Stimulated activated CD8-positive, alpha-beta memory T cell treated with anti-CD3 and anti-CD28 coated beads, Interleukin-7, amount 100 ng/mL, for 1 hour (primary cell): ENCODE data around the gene ANXA10.
A peak's percentile ranks its signal among the peaks of the same experiment; 100 is the strongest.
"Not testable (repeated sequence)": the region's sequence is repeated elsewhere in the genome, so short reads cannot be mapped to it uniquely, and the experiment has no call there.

Experiments used
- DNase-seq, 2 donors: peaks; one replicate each; pipeline ENCODE4 v3.0.0-alpha.2; 2020; ENCODE audit warnings: low read depth in 2 of 2

Gene ANXA10

DNA sequence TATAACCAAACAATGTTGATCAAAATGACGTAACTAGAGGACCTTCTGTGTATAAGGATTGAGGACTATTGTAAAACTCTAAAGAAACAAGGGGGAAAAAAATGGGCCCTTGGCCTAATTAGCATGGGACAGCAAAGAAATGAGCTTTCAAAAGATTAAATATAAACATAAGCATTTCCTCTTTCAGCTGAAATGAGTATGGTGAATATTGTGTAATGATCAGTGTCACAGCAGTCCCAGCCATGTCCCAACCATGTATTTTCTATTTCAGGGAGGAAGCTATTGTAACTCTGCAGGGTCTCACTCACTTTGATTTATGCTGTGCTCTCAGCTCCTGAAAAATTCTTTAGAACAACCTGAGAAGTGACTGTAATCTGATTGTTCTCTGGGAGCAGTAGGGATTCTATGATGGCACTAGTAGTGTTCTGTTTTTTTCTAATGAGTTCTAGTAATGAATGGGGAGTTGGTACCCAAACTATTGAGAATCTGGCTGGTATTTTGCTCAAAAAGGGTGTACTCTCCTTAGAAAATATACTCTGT, 25.8 kb downstream of the ANXA10 start:
- no peak for DNase-seq

DNA sequence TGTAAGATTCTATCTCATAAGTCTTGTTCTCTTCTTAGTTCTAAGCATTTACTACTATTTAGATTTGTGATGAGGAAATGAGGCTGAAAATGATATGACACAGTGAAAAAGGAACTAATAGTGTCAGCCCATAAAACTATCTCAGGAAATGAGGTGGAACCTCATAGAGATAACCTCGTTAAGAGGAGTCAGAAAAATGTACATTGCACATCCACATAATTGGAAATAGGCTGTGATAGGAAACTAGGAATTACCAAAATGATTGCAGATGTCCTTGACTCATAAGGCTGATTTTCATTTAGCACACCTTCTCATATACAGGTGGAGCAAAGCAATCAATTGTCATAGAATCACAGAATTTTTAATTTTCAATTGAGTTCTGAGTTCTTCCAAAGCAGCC, 26.8 kb downstream of the ANXA10 start:
- no peak for DNase-seq

DNA sequence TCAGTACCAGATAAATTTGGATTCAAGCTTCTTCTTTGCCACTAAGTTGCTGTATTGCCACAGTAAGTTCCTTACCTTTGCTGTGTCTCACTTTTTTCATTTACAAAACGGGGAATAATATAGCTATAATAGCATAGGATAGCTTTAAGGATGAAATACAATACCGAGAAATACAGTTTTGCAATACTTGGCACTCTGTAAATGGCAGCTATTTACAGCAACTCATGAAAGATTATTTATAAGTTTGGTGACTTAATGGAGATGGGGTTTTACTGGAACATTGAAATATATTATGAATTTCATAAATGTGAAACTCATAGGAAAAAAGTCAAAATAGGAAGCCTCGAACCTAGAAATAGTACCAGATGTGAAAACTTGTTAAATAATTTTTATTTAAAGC, 27.6 kb downstream of the ANXA10 start:
- DNase-seq: no peak

DNA sequence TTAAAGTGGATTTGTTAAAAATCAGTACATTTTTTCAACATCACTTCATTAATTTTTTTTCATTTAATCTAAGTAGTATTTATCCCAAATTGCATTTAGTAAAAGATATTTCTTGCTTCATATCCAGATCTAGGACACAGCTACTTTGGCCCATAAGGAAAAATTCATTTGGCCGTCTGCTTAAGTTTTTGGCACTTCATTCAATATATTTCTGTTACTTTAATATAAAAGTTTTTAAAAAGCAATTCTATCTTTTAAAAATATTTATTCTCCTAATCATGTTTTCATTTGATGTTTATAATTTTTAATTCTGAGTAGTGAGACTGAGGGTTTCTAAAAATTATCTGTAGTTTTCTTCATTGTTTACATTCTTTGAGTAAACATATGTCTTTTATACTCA, 28.5 kb downstream of the ANXA10 start:
- no peak for DNase-seq

DNA sequence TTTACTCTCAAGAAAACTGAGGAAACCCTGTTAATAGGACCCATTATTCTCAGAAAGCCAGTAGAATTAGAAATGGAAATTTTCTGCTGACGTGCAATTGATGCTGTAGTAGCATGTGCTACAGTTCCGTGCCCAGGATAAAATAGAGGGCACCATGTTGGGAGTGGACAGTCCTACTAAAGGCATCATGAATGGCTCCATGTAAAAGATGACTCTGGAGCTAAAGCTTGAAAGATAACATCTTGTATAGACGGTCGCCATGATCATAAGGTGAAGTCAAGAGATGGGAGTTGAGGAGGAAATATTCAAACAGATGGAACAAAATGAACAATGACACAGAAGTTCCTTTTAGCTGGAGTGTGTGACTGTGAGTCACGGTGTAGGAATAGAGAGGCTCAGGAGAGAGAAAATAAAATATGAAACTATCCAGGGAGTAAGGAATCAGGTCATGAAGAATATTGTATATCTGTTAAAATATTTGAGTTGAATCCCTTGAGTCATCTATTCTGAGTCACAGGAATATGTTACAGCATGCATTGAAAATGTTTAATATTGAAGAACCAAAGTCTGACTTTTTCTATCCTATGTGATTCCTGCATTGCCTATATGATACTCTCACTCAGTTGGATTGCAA, 31.8 kb downstream of the ANXA10 start:
- no peak for DNase-seq

DNA sequence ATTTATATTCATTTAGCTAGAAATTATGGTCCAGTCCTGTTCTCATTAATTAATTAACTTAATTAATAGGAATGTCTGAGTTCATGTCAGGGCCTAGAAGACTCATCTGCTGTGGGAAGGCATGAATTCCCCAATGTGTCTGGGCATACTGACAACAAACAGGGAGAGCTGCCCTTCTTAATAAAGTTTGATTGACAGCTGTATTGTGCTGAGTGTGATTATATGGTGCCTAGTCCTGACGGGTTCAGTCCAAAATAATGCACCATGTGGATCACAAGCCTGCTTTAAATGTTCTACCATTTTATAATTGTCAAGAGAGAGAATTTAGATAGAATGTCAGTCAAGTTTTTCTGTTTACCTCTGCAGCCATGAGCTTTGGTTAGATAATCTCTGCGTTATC, 34.6 kb downstream of the ANXA10 start:
- no peak for DNase-seq

DNA sequence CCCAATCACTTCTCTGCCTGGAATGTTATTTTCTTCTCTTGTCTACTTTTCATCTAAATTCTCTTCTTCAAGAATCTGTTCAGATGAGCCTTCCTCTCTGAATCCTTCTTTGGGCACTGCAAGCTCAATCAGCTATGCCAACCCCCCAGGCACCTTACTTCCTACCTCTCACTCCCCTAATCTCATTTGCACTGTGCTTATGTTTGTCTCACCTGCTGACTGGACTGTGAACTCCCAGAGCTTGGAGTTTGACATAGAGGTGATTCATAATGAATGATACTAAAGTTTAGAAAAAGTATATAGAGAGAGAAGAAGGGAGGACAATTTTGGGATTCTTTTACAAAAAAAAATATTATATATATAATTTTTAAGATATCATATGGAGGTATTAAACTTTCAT, 36.3 kb downstream of the ANXA10 start:
- DNase-seq: no peak

DNA sequence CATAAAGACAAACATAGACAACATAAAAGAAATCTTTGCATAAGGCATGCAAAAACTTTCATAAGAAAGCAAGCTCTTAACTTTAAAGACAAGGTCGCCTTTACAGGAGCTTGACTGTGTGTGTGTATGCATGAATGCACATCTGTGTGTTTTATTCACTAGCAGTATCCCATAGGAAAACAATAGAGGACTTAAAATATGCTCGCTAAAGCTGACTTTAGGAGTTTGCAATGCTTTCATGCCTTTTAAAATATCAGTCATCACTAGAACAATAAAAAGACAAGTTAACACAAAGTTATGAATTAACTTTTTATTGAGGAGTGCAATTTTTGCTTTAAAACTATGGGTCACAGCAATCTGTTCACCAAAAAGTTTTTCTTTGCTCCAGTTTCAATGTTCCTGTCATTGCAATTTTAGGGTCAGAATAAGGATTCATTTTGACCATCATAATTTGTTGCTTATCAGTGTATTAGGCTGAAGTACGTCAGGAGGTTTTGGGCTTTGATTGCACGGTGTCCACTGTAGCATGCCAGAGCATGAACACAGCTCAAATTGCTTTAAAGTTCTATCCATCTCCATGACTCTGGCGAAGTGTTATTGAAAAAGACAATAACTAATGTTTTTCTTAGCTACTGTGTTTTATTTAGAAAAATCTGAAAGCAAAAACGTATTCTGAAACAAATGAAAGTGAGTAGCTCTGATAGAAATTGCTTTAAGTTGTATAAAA, 36.9 kb downstream of the ANXA10 start:
- DNase-seq: no peak

DNA sequence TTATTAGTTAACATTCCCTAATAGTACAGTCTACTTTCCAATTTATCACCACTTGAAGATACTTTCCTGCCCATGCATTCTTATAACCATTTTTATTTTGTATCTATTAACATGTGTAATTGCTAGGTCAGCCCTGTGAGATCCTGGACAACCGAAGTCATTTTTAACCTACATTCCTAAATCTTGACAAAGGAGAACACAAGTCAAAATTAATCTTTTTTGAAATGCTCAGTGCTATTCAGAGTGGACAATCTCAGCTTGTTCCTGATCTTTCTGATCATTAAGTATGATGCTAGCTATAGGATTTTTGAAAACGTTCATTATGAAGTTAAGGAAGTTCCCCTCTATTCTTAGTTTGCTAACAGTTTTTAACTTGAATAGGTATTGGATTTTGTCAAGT, 37.5 kb downstream of the ANXA10 start:
- no peak for DNase-seq

DNA sequence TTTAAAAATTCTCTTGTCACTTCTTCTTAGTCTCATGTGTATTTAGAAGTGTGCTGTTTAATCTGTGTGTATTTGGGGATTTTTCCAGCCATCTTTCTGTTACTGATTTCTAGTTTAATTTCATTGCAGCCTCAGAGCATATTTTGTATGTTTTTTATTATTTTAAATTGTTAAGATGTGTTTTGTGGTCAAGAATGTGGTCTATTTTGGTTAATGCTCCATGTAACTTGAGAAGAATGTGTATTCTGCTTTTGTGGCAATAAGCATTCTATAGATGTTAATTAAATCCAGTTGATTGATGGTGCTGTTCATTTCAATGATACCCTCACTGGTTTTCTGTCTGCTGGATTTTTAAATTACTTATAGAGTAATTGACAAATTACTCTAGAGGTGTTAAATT, 38.9 kb downstream of the ANXA10 start:
- DNase-seq: no peak

DNA sequence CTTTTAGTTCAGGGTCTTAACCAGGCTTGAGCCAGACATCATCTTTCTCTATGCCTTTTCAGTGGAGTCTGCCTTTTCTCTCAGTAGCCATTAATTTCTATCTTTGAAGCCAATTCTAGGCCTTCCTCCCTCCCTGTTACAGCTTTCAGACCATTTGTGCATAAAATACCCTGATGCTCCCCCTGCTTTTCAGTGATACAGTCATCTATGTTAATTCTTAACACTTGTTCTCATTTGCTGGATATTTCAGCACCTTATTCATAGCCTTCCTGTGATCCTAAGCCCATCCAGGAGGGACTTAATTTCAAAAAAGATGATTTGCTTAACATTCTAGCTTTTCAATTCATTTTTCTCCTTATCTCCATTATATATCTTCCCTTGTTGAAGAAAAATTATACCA, 42.3 kb downstream of the ANXA10 start:
- DNase-seq: no peak

DNA sequence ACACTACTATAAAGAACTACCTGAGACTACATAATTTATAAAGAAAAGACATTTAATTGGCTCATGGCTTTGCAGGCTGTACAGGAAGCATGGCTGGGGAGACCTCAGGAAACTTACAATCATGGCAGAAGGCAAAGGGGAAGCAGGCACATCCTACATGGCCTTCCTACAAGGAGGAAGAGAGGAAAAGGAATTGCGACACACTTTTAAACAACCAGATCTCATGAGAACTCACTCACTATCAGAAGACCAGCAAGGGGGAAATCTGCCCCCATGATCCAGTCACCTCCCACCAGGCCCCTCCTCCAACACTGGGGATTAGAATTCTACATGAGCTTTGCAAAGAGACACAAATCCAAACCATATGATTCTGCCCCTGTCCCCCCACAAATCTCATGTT, 43.5 kb downstream of the ANXA10 start:
- not testable (repeated sequence) for DNase-seq

DNA sequence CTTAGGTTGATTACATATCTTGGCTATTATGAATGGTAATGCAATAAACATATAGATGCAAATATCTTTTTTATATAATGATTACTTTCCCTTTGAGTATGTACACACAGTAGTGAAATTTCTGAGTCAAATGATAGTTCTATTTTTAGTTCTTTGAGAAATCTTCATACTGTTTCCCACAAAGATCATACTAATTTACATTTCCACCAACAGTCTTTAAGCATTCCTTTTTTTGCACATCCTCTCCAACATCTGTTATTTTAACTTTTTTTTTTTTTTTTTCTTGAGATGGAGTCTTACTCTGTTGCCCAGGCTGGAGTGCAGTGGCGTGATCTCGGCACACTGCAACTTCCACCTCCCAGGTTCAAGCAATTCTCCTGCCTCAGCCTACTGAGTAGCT, 45.4 kb downstream of the ANXA10 start:
- DNase-seq: not testable (repeated sequence)

DNA sequence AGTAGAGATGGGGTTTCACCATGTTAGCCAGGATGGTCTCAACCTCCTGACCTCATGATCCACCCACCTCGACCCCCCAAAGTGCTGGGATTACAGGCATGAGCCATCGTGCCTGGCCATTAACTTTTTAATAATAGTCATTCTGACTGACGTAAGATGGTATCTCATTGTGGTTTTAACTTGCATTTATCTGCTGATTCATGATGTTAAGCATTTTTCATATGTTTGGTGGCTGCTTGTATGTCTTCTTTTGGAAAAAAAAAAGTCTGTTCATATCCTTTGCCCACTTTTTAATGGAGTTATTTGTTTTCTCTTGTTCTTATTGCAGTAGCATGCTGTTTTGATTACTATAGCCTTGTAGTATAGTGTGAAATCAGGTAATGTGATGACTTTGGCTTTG, 45.8 kb downstream of the ANXA10 start:
- no peak for DNase-seq

DNA sequence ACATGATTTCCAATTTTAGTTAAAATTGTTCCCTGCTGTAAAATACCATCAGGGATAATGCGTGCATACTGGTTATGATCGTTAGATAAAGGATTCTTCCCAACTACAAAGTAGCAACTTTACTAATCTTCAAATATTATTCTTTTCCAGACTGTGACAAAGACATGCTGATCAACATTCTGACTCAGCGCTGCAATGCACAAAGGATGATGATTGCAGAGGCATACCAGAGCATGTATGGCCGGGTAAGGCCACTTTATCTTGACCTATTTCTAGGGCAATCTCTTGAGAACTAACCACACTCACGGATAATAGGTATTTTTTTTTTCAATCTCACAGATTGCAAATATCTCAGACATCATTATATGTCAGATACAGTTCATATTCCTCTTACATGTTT, 47.0 kb downstream of the ANXA10 start:
- DNase-seq: no peak

DNA sequence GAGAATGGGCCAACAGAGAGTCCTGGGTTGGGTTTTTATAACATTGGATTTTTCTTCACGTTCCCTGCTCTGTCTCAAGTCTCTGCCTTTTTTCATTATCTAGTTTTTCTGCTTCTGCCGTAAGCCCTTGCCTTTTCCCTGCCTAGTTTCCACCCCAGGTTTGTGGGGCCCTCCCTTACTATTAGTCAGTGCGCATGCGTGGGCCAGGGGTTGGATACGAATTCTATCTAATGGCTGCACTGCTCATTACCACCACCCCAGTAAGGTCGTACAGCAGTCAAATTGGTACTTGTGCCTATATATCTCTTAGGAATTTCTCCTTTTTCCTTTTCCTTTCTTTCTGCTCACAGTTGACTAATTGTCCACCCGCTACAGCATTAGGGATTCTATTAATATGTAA, 49.4 kb downstream of the ANXA10 start:
- no peak for DNase-seq

DNA sequence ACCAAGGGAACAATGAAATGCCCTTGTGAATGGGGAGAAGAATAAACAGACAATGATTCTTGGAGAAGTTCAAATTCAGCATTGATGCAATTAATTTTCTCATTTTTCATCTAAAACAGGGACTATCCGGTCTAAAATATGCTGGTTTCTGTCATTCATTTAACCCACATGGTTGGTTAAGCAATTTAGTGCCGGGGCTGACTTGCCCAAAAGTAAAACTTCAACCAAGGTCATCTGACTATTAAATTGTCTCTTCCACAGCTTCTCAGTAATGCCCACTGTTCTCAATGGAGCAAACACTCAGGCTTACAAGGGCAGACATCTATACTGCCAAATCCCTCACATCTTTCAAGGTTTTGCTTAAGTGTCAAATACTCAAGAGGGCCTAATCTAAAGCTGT, 51.3 kb downstream of the ANXA10 start:
- DNase-seq: no peak

DNA sequence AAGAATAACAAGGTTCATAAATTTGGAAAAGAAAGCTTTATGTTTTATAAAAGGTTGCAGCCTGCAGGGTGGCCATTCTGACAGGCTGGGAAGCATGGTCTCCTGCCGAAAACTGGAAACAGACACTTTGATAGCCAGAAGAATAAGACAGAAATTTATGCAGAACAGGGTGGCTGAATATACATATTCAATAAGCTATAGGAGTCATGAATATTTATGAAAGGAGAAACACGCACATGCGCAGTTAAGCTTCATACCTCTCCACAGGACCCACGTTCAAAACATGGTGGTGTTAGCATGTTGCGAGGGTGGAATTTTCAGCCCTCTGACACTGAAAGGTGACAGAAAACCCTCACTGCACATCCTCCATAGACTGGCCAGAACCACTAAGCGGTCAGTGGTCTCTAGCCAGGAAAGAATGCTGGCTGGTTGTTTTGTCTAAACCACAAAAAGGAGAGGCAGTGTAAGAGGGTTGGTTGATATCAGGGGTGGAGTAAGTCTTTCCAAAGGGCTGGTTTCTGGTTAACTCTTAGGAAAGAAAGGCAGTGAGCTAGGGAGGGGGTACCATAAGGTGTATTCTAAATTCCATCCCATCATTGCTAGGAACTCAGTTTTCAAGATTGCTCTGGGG, 58.2 kb downstream of the ANXA10 start:
- no peak for DNase-seq

DNA sequence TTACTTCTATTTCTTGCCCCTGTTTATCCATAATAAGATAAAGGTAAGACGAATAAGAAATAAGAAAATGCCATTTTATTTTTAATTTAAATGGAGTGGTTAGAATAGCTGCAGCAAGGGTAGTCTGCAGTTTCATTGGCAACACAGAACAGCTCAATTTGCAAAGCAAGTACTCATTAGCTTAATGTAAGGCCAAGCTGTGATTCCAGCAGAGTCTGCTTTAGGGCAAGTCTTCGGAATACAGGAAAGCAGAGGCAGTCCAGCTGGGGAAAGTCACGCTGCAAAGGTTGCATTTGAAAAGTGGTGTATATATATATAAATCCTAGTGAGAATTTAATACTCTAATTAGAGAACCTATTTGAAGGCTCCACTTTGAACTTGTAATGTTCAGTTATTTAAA, 59.0 kb downstream of the ANXA10 start:
- DNase-seq: no peak

DNA sequence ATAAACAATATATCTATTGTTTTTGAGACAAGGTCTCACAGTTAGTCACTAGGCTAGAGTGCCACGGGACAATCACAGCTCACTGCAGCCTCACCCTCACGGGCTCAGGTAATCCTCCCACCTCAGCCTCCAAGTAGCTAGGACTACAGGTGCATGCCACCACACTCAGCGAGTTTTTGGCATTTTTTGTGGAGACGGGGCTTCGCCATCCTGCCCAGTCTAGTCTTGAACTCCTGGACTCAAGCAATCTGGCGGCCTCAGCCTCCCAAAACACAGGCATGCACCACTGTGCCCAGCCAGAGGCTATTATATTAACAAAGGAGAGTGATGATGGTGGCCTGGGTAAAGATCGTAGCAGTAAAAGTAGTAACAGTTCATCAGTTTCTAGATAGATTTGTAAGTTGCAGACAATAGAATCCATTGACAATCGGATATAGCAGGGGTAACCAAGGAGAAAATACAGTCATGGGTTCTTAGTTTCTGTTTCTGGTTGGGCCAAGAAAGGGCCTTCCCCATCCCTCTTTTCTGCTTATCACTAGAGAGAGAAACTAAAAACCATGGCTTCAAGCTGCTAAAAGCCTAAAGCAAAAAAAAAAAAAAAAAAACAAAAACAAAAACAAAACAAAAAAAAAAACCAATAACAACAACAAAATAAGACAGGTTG, 60.6 kb downstream of the ANXA10 start:
- no peak for DNase-seq

DNA sequence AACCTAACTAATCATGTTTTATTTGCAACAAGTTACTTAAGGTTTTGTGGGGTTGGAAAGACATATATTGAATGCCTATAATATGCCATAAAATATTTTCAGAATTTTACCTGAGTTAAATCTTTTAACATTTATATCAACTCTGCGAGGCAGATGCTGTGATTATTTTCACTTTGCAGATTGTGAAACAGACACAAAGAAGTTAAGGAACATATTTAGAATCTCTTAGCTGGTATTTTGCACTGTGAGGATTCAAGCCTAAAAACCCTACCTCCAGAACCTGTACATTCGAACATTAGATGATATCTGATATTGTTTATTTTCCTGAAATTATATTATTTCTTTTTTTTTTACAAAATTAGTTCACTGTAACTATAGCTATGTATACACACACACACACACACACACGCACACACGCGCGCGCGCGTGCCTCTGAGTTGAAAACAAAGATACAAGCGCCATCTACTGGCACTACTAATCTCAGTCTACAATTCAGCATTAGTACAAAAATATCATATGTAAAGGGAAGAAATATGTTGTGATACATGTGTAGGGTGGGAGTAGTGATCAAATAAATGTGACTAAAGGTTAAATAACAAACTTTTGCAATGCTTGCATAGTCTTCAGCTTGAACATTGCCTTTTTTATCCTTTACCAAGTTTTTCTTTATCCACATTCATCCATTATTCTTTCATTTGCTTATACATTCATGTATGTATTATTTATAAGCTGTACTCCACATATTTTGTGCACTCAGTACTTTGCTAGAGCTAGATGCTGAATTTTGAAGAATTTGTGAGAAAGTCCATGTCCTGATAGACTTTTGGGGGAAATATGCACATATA, 61.5 kb downstream of the ANXA10 start:
- DNase-seq: peak in 1 of 2 donors; percentile 20
